ENCODE data around the gene CAMSAP3.

- TF ChIP-seq, protein P1, sequence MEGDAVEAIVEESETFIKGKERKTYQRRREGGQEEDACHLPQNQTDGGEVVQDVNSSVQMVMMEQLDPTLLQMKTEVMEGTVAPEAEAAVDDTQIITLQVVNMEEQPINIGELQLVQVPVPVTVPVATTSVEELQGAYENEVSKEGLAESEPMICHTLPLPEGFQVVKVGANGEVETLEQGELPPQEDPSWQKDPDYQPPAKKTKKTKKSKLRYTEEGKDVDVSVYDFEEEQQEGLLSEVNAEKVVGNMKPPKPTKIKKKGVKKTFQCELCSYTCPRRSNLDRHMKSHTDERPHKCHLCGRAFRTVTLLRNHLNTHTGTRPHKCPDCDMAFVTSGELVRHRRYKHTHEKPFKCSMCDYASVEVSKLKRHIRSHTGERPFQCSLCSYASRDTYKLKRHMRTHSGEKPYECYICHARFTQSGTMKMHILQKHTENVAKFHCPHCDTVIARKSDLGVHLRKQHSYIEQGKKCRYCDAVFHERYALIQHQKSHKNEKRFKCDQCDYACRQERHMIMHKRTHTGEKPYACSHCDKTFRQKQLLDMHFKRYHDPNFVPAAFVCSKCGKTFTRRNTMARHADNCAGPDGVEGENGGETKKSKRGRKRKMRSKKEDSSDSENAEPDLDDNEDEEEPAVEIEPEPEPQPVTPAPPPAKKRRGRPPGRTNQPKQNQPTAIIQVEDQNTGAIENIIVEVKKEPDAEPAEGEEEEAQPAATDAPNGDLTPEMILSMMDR (IDR thresholded peaks at IDR 0.05; ENCODE audit: insufficient read depth, low read depth, low read length) = no peak
- no peak for TF ChIP-seq EZH2 (IDR thresholded peaks at IDR 0.05; ENCODE audit: insufficient read depth, low read length)
These were observed 45.1 kb downstream of the CAMSAP3 start for GRCh38 chr19:7640803-7641202.

Data from astrocyte (in vitro differentiated cells and primary cell).